NCI-H1417 treated with DMSO at 0.1 percent for 48 hours (cell line): ENCODE results near the gene CEP152.
"Not testable (repeated sequence)": the region's sequence is repeated elsewhere in the genome, so short reads cannot be mapped to it uniquely, and the experiment has no call there.

Source experiments
- DNase-seq: peaks from one replicate; lab custom pipeline; 2025; lab: John Stamatoyannopoulos, UW

CEP152 gene, protein sequence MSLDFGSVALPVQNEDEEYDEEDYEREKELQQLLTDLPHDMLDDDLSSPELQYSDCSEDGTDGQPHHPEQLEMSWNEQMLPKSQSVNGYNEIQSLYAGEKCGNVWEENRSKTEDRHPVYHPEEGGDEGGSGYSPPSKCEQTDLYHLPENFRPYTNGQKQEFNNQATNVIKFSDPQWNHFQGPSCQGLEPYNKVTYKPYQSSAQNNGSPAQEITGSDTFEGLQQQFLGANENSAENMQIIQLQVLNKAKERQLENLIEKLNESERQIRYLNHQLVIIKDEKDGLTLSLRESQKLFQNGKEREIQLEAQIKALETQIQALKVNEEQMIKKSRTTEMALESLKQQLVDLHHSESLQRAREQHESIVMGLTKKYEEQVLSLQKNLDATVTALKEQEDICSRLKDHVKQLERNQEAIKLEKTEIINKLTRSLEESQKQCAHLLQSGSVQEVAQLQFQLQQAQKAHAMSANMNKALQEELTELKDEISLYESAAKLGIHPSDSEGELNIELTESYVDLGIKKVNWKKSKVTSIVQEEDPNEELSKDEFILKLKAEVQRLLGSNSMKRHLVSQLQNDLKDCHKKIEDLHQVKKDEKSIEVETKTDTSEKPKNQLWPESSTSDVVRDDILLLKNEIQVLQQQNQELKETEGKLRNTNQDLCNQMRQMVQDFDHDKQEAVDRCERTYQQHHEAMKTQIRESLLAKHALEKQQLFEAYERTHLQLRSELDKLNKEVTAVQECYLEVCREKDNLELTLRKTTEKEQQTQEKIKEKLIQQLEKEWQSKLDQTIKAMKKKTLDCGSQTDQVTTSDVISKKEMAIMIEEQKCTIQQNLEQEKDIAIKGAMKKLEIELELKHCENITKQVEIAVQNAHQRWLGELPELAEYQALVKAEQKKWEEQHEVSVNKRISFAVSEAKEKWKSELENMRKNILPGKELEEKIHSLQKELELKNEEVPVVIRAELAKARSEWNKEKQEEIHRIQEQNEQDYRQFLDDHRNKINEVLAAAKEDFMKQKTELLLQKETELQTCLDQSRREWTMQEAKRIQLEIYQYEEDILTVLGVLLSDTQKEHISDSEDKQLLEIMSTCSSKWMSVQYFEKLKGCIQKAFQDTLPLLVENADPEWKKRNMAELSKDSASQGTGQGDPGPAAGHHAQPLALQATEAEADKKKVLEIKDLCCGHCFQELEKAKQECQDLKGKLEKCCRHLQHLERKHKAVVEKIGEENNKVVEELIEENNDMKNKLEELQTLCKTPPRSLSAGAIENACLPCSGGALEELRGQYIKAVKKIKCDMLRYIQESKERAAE (N-terminal part only)

GRCh38 chr15:48810414-48811324 lies at the start of gene CEP152:
CEP152 (minus strand) TSS chr15:48811069; CDS start chr15:48805649, 5,420 bp downstream.
- peak; percentile 82 for DNase-seq

- DNase-seq: no peak
These were observed 48.6 kb upstream of the CEP152 start for GRCh38 chr15:48859426-48859825.

GRCh38 chr15:48858401-48858800 lies 47.5 kb upstream of the CEP152 start:
- DNase-seq: no peak

GRCh38 chr15:48856942-48857341 lies 46.1 kb upstream of the CEP152 start:
- DNase-seq: no peak

GRCh38 chr15:48855501-48856440 lies 44.9 kb upstream of the CEP152 start:
- DNase-seq: no peak

DNA sequence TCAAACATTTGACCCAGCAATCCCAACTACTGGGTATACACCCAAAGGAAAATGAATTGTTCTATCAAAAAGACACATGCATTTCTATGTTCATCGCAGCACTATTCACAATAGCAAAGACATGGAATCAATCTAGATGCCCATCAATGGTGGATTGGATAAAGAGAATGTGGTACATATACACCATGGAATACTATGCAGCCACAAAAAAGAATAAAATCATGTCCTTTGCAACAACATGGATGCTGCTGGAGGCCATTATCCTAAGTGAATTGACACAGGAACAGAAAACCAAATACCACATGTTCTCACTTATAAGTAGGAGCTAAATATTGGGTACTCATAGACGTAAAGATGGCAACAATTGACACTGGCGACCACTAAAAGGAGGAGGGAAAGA lies 43.6 kb upstream of the CEP152 start:
- not testable (repeated sequence) for DNase-seq

DNA sequence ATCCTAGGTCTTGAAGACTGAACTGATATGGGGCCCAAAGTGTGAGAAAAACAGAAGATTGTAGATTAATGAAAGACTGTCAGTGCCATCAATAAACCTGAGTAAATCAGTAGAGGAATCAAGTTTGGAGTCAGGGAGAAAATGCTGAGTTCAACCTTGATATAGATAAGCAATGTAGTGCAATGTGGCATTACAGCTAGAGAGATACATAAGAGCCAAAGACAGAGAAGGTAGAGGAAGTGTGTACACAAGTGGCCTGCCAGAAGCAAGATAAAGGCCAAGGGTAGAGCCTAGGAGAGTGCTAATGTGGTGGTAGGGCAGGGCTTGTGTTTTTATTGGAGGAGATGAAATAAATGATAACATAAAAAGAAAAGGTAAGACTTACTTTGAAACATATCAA lies 41.1 kb upstream of the CEP152 start:
- DNase-seq: no peak

GRCh38 chr15:48850648-48851047 lies 39.8 kb upstream of the CEP152 start:
- DNase-seq: no peak

GRCh38 chr15:48845123-48845522 lies 34.3 kb upstream of the CEP152 start:
- DNase-seq: no peak

- no peak for DNase-seq
These were observed 31.6 kb upstream of the CEP152 start for GRCh38 chr15:48842501-48842900.

GRCh38 chr15:48834756-48835155 lies 23.9 kb upstream of the CEP152 start:
- DNase-seq: no peak

DNA sequence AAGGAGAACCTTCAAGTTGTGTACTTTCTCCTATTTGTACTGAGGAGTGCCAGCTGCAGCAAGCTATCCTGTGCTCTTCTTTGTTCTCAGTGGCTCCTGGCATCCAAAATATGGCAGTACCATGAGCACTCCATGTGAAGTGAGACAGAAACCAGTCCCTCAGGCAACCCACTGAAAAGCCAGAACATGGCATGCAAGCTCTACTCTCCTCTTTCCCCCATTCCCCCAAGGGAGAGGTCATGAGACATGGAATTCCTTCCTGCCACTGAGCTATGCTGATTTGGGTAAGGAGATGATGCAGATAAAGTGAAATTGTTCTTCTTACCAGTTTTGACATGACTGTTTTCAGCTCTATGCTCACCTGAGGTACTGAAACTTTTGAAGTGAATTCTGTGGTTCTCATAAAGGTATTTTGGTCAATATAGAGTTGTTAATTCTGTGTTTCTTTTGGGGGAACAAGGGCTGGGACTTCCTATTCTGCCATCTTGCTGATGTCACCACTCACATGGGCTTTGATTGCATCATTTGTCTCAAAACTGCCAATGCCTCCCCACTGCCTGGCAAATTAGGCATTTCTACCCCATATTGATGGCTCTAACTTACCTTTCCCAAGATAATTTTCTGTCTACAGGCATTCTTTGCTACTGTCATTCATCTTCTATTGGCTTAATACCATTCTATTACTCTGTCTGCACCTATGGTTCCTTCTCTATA lies 22.8 kb upstream of the CEP152 start:
- DNase-seq: no peak

DNA sequence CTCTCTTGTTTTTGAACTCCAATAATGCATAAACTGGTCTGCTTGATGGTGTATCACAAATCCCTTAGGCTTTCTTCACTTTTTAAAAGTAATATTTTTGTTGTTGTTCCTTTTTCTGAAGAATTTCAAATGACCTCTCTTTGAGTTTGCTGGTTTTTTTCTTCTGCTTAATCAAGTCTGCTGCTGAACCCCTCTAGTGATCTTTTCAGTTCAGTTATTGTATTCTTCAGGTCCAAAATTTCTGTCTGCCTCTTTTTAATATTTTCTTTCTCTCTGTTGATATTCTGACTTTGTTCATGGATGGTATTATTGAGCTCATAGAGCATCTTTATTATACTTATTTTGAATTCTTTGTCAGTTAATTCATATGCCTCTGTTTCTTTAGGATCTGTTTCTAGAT lies 21.8 kb upstream of the CEP152 start:
- no peak for DNase-seq

GRCh38 chr15:48828906-48829305 lies 18.0 kb upstream of the CEP152 start:
- DNase-seq: no peak

DNA sequence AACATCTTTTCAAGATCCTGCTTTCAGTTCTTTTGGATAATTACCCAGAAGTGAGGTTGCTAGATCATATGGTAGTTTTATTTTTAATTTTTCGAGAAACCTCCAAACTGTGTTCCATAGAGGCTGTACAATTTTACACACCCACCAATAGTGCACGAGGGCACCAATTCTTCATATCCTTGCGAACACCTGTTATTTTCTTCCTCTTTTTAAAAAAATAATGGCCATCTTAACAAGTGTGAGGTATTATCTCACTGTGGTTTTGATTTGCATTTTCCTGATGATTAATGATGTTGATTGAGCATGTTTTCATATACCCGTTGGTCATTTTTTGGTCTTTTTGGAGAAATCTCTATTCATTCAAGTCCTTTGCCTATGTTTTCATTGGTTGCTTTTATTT lies 17.6 kb upstream of the CEP152 start:
- no peak for DNase-seq

- no peak for DNase-seq
These were observed 14.2 kb upstream of the CEP152 start for GRCh38 chr15:48825075-48825474.

DNA sequence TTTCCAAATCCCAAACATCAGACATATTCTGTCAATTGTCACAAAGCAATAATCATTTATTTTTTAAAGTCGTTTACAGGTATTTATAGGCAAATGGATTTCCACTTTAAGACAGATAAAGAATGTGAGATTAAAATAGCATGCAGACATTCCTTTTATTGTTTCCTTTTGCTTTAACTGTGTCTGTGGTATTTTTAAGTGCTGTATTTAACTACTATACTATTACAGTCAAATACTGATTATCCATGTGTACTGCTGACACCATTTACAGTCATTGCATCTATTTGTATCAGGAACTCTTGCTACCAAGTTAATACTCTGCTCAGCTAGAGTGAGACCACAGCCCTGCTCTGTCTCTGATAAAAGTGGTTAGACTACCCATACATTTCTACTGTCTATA lies 12.8 kb upstream of the CEP152 start:
- no peak for DNase-seq

GRCh38 chr15:48823237-48823636 lies 12.4 kb upstream of the CEP152 start:
- DNase-seq: no peak

GRCh38 chr15:48814286-48814685 lies 3.4 kb upstream of the CEP152 start:
- DNase-seq: no peak
